ENCODE results near the gene MVK.
A peak's percentile ranks its signal among the peaks of the same experiment; 100 is the strongest.

The MVK gene

DNA sequence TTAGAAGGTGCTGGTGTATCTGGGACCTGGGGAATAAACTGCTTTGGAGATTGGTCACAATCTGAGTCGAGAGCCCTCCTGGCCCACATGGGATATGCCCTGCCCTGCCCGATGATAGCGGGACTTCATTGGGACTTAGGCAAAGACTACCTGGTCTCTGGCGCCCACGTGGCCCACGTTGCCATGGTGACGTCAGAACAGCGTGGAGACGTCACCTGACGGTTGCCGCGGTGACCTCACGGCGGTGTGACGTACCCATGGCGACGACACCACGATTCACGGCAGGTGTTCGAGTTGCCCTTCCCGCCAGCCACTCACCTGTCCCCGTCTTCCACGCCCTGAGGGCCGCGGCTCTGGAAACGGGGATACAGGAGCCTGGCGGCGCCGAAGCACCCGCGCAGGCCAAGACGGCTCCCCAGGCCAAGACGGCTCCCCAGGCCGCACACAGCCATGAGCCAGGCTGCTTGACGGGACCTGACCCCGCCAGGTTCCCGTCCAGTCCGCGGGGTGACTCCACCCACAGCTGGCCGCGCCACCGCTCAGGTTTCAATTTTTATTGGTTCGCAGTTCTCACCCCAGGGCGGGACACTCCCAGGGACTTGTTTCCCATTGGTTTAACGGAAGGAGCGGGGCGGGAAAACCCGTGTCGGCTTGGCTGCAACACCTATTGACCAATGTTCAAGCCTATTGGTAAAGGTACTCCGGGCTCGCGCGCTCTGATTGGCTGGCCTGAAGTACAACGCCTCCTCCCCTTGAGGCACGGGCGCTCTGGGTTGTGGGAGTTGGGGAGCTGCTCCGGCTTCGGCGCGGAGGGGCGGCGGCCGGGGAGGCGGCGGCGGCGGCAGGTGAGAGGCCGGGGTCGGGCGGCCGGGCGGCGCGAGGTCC is at the start of gene MVK, which contains the start of gene MMAB:
MVK (plus strand) TSS at position 766 of the 885 bp plus-strand sequence. CDS start 1,029 bp downstream, outside the sequence.
MMAB (minus strand) TSS at position 476 of the 885 bp plus-strand sequence; CDS start at position 452, 24 bp downstream.
- DNase-seq, result peak; percentile 99
- TF ChIP-seq POLR2A (IDR thresholded peaks at IDR 0.05; ENCODE audit: low read length) (peak; percentile 94), GATA1 (IDR thresholded peaks at IDR 0.05; ENCODE audit: low read depth, low read length) (no peak)

DNA sequence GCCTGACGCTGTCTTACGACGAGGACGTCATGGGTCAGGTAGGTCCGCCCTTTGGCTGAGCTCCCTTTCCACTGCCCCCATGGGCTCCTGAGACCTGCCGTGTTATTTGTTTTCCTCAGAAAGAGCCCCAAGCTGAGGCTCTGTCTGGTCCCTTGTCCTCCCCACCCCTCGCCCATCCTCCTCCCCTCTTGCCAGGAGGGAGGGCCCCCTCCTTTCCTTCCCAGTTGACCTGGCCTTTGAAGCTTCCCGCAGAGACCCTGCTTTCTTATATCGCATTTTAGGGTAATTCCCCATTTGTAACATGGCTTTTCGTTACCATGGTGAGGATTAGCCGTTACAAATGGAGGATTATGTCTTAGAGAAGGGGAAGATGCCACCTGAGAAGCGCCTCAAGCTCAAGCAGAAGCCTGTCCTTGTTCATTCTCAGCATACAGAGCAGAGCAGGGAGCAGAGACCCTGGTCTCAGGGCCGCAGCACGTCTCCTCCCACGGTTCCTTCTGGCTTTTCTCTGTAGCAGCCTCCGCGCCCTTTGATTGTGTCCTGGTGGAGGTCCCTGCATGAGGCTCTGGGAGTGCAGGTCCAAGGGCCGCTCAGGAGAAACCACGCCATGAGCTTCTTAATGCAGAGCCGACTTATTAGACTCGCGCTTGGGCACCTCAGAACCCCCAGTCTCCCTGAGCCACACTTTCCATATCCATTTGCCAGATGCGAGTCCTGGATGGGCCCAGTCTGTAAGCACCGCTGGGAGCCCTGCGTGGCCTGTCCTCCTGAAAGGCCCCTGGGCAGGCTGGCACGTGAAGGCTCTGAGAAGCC is 48.9 kb upstream of the MVK start:
- DNase-seq, result no peak
- TF ChIP-seq POLR2A (IDR thresholded peaks at IDR 0.05; ENCODE audit: low read length) (no peak), GATA1 (IDR thresholded peaks at IDR 0.05; ENCODE audit: low read depth, low read length) (no peak)

DNA sequence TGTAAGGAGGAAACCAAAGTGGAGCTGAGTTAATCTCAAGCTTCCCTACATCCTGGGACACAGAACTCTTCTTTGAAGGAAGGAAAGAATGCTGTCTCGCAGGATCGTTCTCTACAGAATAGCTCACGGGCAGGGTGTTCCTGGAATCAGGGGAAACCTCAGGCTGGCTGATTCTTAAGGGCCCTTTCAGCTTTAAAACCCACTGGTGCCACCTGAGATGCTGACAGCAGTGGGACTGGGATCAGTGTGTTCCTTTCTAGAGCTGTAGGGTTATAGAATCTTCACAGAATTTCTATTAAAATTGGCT is 48.4 kb upstream of the MVK start:
- TF ChIP-seq GATA1 (IDR thresholded peaks at IDR 0.05; ENCODE audit: low read depth, low read length), result no peak
- no peak for TF ChIP-seq POLR2A (IDR thresholded peaks at IDR 0.05; ENCODE audit: low read length)
- DNase-seq, result no peak

DNA sequence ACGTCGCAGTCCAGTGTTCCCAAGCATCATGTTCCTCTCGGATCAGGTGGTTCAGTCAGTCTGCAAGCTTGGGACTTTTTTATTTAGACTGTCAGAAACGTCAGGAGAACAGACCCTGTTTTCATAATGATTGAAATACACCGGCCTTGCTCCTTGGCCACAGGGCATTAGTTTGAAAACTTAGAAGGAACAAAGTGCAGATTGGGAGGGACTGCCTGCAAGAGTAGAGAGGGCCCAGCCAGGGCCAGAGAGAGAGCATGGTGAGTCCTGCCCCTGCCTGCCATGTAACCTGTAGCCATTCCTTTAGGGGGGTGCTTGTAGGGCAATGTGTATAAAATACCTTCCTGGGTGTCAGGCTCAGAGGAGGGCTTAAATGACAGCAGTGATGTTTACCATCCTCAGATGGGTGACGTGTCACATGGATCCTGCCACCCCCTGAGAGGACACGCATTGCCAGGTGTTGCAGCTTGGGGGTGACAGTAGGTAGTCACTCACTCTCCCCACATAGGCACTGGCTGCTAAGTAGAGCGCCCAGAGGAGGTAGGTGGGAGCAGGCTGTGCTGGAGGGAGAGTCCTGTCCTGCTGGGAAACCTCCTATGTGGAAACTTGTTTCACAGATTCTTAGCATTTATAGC is 46.0 kb upstream of the MVK start:
- no peak for DNase-seq
- TF ChIP-seq POLR2A (IDR thresholded peaks at IDR 0.05; ENCODE audit: low read length) (no peak), GATA1 (IDR thresholded peaks at IDR 0.05; ENCODE audit: low read depth, low read length) (no peak)

DNA sequence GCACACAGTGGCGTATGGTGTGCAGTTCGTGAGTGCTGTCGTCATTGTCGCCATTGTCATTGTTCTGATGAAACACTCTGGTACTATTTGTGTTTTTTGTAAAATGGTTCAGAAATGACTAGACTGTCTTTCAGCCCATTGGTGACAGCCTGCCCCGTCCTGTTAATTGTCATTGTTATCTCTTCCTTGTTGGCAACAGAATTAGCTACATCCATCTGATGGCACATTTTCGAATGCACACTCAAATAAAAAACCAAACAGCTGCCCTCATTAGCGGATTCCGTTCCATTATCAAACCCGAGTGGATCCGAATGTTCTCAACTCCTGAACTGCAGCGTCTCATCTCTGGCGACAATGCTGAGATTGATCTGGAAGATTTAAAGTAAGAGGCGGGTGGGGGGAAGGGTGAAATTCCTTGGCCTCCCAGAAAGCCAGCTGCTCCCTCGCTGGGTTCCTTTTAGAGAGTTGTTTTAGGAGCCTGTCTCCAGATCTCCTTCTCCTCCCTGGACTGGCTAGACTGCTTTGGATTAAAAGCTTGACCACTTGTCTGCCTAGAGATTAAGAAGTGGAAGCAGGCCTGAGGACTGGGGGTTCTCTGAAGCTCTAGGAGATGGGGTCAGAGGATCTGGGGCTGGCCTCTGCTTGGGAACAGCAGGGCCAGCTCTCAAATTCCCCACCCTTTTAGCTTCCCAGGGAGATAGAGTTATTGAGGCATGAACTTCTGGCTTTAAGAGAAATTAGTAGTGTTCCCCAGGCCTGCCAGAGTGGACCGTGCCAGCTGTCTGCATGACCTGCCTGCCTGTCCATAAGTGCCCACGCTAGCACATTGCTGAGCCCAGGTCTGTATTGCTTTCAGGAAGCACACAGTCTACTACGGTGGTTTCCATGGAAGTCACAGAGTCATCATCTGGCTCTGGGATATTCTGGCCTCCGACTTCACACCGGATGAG is 43.6 kb upstream of the MVK start:
- no peak for DNase-seq
- no peak for TF ChIP-seq POLR2A (IDR thresholded peaks at IDR 0.05; ENCODE audit: low read length)
- no peak for TF ChIP-seq GATA1 (IDR thresholded peaks at IDR 0.05; ENCODE audit: low read depth, low read length)

DNA sequence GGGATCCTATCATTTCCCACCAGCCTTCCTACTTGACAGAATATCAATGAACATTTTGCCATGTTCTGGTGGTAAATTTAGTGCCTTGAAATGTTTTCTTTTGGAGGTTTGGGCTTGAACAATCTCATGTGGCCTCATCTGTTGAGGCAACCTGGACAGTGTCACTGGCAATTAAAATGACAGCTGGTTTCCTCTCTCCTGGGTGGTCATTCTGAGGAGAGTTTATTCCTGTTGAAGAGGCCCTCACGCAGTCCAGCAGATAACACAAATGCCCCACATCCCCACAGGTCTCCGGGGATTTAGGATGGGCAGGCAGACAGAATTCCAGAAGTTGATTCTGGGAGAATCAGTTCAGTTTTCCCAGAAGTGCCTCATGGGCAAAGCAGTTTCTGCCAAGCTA is 42.2 kb upstream of the MVK start:
- TF ChIP-seq POLR2A (IDR thresholded peaks at IDR 0.05; ENCODE audit: low read length), result no peak
- no peak for TF ChIP-seq GATA1 (IDR thresholded peaks at IDR 0.05; ENCODE audit: low read depth, low read length)
- DNase-seq, result no peak

DNA sequence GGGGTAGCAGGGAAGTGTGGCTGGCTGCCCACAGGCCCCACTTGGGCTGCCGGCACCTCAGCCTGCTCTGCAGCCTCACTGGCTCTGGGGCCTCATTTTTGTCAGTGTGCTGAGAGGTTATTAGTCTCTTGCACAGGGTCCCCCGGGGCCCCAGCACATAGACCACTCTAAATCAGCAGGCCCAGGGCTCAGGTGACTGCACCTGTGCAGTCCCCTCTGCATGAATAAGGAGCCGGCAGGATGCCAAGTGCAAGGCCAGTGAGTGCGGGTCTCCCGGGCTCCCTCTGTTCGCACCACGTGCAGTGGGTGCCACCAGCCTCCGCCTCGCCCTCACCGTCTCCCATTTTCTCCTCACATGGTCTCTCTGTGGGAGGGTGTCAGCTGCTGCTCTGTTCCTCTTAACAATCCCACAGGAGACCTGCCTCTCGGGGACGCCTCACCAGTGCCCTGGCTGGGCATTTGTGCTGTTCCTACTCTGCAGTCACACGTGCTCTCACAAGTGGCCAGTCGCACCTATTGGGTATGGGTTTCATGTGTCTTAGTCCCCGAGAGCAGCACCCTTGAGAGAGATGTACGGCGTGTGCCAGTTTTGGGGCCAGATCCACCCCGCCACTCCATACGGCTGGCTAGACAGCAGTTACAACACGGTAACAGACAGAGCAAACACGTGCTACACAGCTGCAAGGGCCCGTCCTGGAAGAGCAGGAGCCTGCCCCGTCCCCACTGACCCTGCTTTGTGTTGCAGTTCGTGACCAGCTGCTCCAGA is 40.7 kb upstream of the MVK start:
- TF ChIP-seq GATA1 (IDR thresholded peaks at IDR 0.05; ENCODE audit: low read depth, low read length), result no peak
- no peak for TF ChIP-seq POLR2A (IDR thresholded peaks at IDR 0.05; ENCODE audit: low read length)
- DNase-seq, result no peak

DNA sequence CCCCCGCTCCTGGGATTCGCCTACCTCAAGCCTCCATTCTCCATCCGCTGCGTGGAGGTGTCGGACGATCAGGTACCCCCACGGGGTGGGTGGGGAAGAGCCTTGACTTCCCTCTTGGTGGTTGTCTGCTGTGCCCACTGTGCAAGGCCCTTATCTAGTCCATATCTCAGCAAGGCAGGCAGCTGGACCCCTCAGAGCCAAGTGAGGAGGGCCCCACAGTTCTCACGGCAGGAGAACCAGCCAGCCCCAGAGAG is 40.2 kb upstream of the MVK start:
- peak; percentile 22 to 38 for DNase-seq
- no peak for TF ChIP-seq GATA1 (IDR thresholded peaks at IDR 0.05; ENCODE audit: low read depth, low read length)
- no peak for TF ChIP-seq POLR2A (IDR thresholded peaks at IDR 0.05; ENCODE audit: low read length)

DNA sequence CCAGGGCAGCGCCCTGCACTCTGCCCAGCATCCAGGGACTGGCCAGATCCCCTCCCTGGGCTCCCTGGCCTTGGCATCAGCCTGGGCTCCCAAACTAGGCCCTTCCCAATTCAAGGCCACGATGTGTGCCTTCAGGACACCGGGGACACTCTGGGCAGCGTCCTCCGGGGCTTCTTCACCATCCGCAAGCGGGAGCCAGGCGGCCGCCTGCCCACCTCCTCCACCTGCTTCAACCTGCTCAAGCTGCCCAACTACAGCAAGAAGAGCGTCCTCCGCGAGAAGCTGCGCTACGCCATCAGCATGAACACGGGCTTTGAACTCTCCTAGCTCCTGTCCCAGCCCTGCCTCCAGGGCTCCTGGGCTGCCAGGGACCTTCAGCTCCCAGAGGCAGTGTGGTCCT is 39.1 kb upstream of the MVK start:
- no peak for DNase-seq
- TF ChIP-seq GATA1 (IDR thresholded peaks at IDR 0.05; ENCODE audit: low read depth, low read length) (no peak), POLR2A (IDR thresholded peaks at IDR 0.05; ENCODE audit: low read length) (no peak)

DNA sequence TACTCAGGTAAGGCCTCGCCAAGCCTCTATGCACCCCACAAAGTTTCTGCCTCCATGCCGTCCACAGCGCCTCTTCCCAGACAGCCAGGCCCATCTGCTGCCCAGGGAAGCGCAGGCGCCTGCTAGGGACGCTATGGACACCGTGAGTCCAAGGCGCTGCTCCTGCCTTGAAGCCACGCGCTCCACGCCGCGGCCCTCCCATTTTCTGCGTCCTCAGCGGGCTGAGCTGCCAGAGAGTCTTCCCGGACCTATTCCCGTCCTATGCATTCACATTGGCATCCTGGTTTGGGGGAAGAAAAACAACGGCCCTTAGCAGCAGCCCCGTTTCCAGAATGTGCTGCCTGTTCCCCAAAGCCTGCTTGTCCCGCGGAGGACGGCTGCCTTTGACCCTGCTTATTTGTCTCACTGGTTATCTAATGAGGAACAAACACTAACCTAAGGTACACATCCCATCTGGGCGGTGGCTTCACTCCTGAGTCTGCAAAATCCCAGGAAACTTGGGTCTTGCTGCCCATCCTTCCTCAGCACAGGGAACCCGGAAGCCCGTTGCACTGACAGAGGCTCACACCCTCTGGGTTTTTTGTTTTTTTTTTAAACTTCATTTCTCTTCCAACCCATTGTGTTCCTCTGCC is 38.2 kb upstream of the MVK start:
- TF ChIP-seq POLR2A (IDR thresholded peaks at IDR 0.05; ENCODE audit: low read length) (no peak), GATA1 (IDR thresholded peaks at IDR 0.05; ENCODE audit: low read depth, low read length) (no peak)
- DNase-seq, result no peak

DNA sequence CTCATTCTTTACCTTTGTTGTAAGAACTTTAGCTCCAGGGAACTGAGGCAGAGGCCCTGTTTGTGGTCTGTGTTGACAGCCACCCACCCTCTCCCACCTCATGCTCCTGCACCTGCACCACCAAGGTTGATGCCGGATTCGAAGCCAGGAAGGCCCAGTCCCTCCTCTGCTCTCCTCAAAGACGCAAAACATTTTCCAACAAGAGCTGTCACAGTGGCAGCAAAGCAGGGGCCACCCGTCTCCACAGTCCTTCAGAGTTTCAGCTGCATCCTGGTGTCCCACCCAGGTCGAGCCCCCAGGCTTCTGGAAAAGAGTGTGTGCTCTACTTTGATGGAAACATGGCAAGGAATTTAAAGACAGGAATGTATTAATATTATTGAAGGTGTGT is 37.7 kb upstream of the MVK start:
- TF ChIP-seq GATA1 (IDR thresholded peaks at IDR 0.05; ENCODE audit: low read depth, low read length), result no peak
- TF ChIP-seq POLR2A (IDR thresholded peaks at IDR 0.05; ENCODE audit: low read length), result no peak
- DNase-seq, result no peak

DNA sequence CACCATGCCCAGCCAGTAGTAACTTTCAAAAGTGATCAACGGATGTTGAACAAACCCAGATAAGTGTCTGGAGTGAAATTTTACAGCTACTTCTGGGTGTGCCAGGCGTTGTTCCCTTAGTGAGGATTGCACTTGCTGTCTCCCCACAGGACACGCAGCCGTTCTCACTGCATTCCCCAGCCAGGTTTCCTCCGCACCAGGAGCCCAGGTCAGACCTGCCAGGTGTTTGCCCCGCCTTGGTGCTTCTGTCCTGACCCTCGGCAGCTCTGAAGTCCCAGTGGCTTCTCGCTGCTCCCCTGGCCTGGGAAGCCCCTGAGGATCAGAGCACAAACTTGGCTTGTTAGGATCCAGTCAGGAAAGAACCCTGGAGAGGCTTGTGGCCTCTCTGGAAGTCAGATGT is 36.5 kb upstream of the MVK start:
- TF ChIP-seq POLR2A (IDR thresholded peaks at IDR 0.05; ENCODE audit: low read length) (no peak), GATA1 (IDR thresholded peaks at IDR 0.05; ENCODE audit: low read depth, low read length) (no peak)
- DNase-seq, result no peak
